H9 (cell line): Measurements from ENCODE around the gene THPO. TPM values are rescaled to one million over a fixed set of nuclear protein-coding genes. Genes with fewer than 3 reads are reported as not detected.

Experiments
- DNase-seq: peaks from one replicate; pipeline ENCODE4 v3.0.0-alpha.2; 2017
- H2AFZ ChIP-seq: one replicate; pipeline ENCODE4 v1.6.1; 2013; ENCODE audit warnings: mild to moderate bottlenecking, low read length, control low read depth, moderate library complexity
- H2AK5ac ChIP-seq: 2 replicates; pipeline ENCODE4 v1.6.1; 2013; ENCODE audit warnings: low read length, control low read depth, mixed read lengths; ENCODE audit not compliant: insufficient read length
- H2BK120ac ChIP-seq: one replicate; pipeline ENCODE4 v1.6.1; 2013; ENCODE audit warnings: low read depth, mild to moderate bottlenecking, low read length, control low read depth, inconsistent platforms; ENCODE audit not compliant: poor library complexity, severe bottlenecking
- H2BK12ac ChIP-seq: 2 replicates; pipeline ENCODE4 v1.6.1; 2013; ENCODE audit warnings: low read length, control low read depth, mixed read lengths, low read depth; ENCODE audit not compliant: insufficient read length
- H2BK15ac ChIP-seq: 2 replicates; pipeline ENCODE4 v1.6.1; 2013; ENCODE audit warnings: low read depth, low read length, control low read depth
- H2BK20ac ChIP-seq: one replicate; pipeline ENCODE4 v1.6.1; 2013; ENCODE audit warnings: low read depth, mild to moderate bottlenecking, low read length, control low read depth, inconsistent platforms; ENCODE audit not compliant: poor library complexity, severe bottlenecking
- H2BK5ac ChIP-seq: 2 replicates; pipeline ENCODE4 v1.6.1; 2013; ENCODE audit warnings: low read length, control low read depth, mixed read lengths; ENCODE audit not compliant: insufficient read length
- H3K14ac ChIP-seq: 2 replicates; pipeline ENCODE4 v1.6.1; 2013; ENCODE audit warnings: low read length, control low read depth; ENCODE audit not compliant: insufficient read depth
- H3K18ac ChIP-seq: 2 replicates; pipeline ENCODE4 v1.6.1; 2013; ENCODE audit warnings: low read depth, mild to moderate bottlenecking, mixed read lengths, low read length, control low read depth; ENCODE audit not compliant: insufficient read length
- H3K23ac ChIP-seq: 2 replicates; pipeline ENCODE4 v1.6.1; 2013; ENCODE audit warnings: low read length, control low read depth, mixed read lengths, low read depth; ENCODE audit not compliant: insufficient read length
- H3K23me2 ChIP-seq: 2 replicates; pipeline ENCODE4 v1.6.1; 2013; ENCODE audit warnings: low read depth, mild to moderate bottlenecking, mixed read lengths, low read length, control low read depth; ENCODE audit not compliant: insufficient read length, poor library complexity, severe bottlenecking
- H3K27ac ChIP-seq: 2 replicates; pipeline ENCODE4 v1.5.1; 2013; ENCODE audit warnings: low read length, control low read depth, mixed read lengths, low read depth; ENCODE audit not compliant: insufficient read length
- H3K27me3 ChIP-seq: 2 replicates; pipeline ENCODE4 v1.6.1; 2013; ENCODE audit warnings: low read length, control low read depth, inconsistent platforms; ENCODE audit not compliant: insufficient read depth
- H3K4ac ChIP-seq: 2 replicates; pipeline ENCODE4 v1.6.1; 2013; ENCODE audit warnings: low read depth, mild to moderate bottlenecking, control low read depth, inconsistent platforms, low read length, moderate library complexity
- H3K4me1 ChIP-seq: 2 replicates; pipeline ENCODE4 v1.6.1; 2013; ENCODE audit warnings: low read length, control low read depth, inconsistent platforms; ENCODE audit not compliant: insufficient read depth
- H3K4me2 ChIP-seq: 2 replicates; pipeline ENCODE4 v1.6.1; 2013; ENCODE audit warnings: low read length, control low read depth, mixed read lengths; ENCODE audit not compliant: insufficient read length, insufficient read depth
- H3K56ac ChIP-seq: 2 replicates; pipeline ENCODE4 v1.6.1; 2013; ENCODE audit warnings: low read depth, mild to moderate bottlenecking, mixed read lengths, low read length, control low read depth; ENCODE audit not compliant: insufficient read length
- H3K79me1 ChIP-seq: 2 replicates; pipeline ENCODE4 v1.6.1; 2013; ENCODE audit warnings: low read depth, mild to moderate bottlenecking, moderate library complexity, low read length, control low read depth, inconsistent platforms; ENCODE audit not compliant: insufficient read depth, poor library complexity, severe bottlenecking
- H3K79me2 ChIP-seq: 2 replicates; pipeline ENCODE4 v1.6.1; 2013; ENCODE audit warnings: low read length, control low read depth, inconsistent platforms; ENCODE audit not compliant: insufficient read depth
- H3K9ac ChIP-seq: 2 replicates; pipeline ENCODE4 v1.6.1; 2013; ENCODE audit warnings: low read length, control low read depth, mixed read lengths; ENCODE audit not compliant: insufficient read length; ENCODE audit errors: extremely low read depth
- H3K9me3 ChIP-seq: one replicate; pipeline ENCODE4 v1.6.1; 2013; ENCODE audit warnings: low read depth, low read length, inconsistent platforms; ENCODE audit not compliant: control insufficient read depth
- H3T11ph ChIP-seq: one replicate; pipeline ENCODE4 v1.6.1; 2013; ENCODE audit warnings: mild to moderate bottlenecking, low read length, control low read depth, inconsistent platforms
- H4K20me1 ChIP-seq: one replicate; pipeline ENCODE4 v1.6.1; 2013; ENCODE audit not compliant: control insufficient read depth, insufficient read length, insufficient read depth
- H4K5ac ChIP-seq: 2 replicates; pipeline ENCODE4 v1.6.1; 2013; ENCODE audit warnings: low read depth, mild to moderate bottlenecking, mixed read lengths, low read length, control low read depth; ENCODE audit not compliant: insufficient read length
- H4K8ac ChIP-seq: replicated peaks from 2 replicates; pipeline ENCODE4 v1.6.1; 2013; ENCODE audit warnings: low read length, control low read depth, mixed read lengths, low read depth; ENCODE audit not compliant: insufficient read length
- H4K91ac ChIP-seq: 2 replicates; pipeline ENCODE4 v1.6.1; 2013; ENCODE audit warnings: low read depth, mild to moderate bottlenecking, moderate library complexity, mixed read lengths, low read length, control low read depth; ENCODE audit not compliant: insufficient read length
- H3K27ac Mint-ChIP-seq, 3 experiments: 2 replicates in 2 of 3; 3 replicates in 1 of 3; pipeline ENCODE4 v1.8.0; 2020 to 2021; ENCODE audit warnings: mixed read lengths in 3 of 3, mild to moderate bottlenecking in 1 of 3, moderate library complexity in 1 of 3
- H3K27me3 Mint-ChIP-seq: 2 replicates; pipeline ENCODE4 v1.8.0; 2021; ENCODE audit warnings: low read depth, mild to moderate bottlenecking, moderate library complexity, mixed read lengths
- H3K36me3 Mint-ChIP-seq, 3 experiments: 2 replicates in 2 of 3; 3 replicates in 1 of 3; pipeline ENCODE4 v1.8.0; 2020 to 2021; ENCODE audit warnings: low read depth in 3 of 3, mixed read lengths in 3 of 3; ENCODE audit not compliant: insufficient read depth in 1 of 3
- H3K4me1 Mint-ChIP-seq, 2 experiments: 2 replicates each; pipeline ENCODE4 v1.8.0; 2020; ENCODE audit warnings: mixed read lengths in 2 of 2
- H3K4me3 Mint-ChIP-seq, 2 experiments: 2 replicates in 1 of 2; 3 replicates in 1 of 2; pipeline ENCODE4 v1.8.0; 2020 to 2021; ENCODE audit warnings: mild to moderate bottlenecking in 2 of 2, mixed read lengths in 2 of 2, moderate library complexity in 1 of 2
- H3K9me3 Mint-ChIP-seq, 2 experiments: 2 replicates in 1 of 2; 3 replicates in 1 of 2; pipeline ENCODE4 v1.8.0; 2020; ENCODE audit warnings: mild to moderate bottlenecking in 2 of 2, mixed read lengths in 2 of 2, moderate library complexity in 1 of 2
- CTCF ChIP-seq: fragments of 200-600 bp; sonication (generic); conservative IDR thresholded peaks from 3 replicates; pipeline ENCODE4 v1.8.0; 2021; ENCODE audit warnings: antibody characterized with exemption, mild to moderate bottlenecking
- WGBS: extraction: QIAGEN DNeasy Blood & Tissue Kit; methylation state at CpG from one replicate; pipeline ENCODE4 v1.1.7; 2013; ENCODE audit warnings: missing lambda C conversion rate, low lambda C conversion rate, mixed read lengths; ENCODE audit not compliant: insufficient read length; ENCODE audit errors: extremely low coverage; 5-methylcytosine and 5-hydroxymethylcytosine counted together
- total RNA-seq: library from RNA; stranded (reverse); gene quantifications from 2 replicates; pipeline ENCODE4 v1.2.1, GENCODE V29; 2021

Gene THPO
- total RNA-seq, 1 experiment from 2014 or later = 0.85 TPM

GRCh38 chr3:184366619-184367289 lies 11.3 kb downstream of the THPO start:
- peaks cover 14% of the 10 kb centered on the region for H3K23me2 ChIP-seq
- H3K79me1 ChIP-seq = no peaks in the 10 kb centered on the region
- DNase-seq = no peak
- no peak overlapping the region for H3K18ac ChIP-seq
- no peak overlapping the region for H3K27ac ChIP-seq
- H2BK20ac ChIP-seq = no peak overlapping the region
- no peaks in the 10 kb centered on the region; the same call in 1 of the 2 replicates for H3K79me2 ChIP-seq
- H3K4me3 Mint-ChIP-seq = no peak overlapping the region
- H3K27me3 Mint-ChIP-seq = no peaks in the 10 kb centered on the region; the same call in 1 of the 2 replicates
- H4K91ac ChIP-seq = no peak overlapping the region
- H2BK15ac ChIP-seq = no peak overlapping the region
- peaks cover 13 to 14% of the 10 kb centered on the region in 2 experiments for H3K4me1 Mint-ChIP-seq
- no peak for TF ChIP-seq CTCF
- H2BK5ac ChIP-seq = no peak overlapping the region
- no peaks in the 10 kb centered on the region for H3K4me1 ChIP-seq
- H2BK12ac ChIP-seq = no peak overlapping the region
- H4K8ac ChIP-seq = no peak overlapping the region
- no peak overlapping the region for H2BK120ac ChIP-seq
- H2AK5ac ChIP-seq = no peak overlapping the region
- no peak overlapping the region for H3K4ac ChIP-seq
- H3K27ac Mint-ChIP-seq = no peak overlapping the region
- no peak overlapping the region for H3K56ac ChIP-seq
- H3K4me2 ChIP-seq = no peak overlapping the region
- peaks cover 2% of the 10 kb centered on the region for H4K20me1 ChIP-seq
- H3T11ph ChIP-seq = no peak overlapping the region
- H3K27me3 ChIP-seq = no peaks in the 10 kb centered on the region
- H3K36me3 Mint-ChIP-seq = peaks cover 38 to 65% (median 58%) of the 10 kb centered on the region in 3 experiments
- no peaks in the 10 kb centered on the region for H3K9me3 ChIP-seq
- no peak overlapping the region for H3K23ac ChIP-seq
- H3K14ac ChIP-seq = no peak overlapping the region
- H3K9me3 Mint-ChIP-seq = no peaks in the 10 kb centered on the region
- WGBS = no CpG with 5 or more reads among the region's 5 CpGs
- no peak overlapping the region for H3K9ac ChIP-seq
- H2AFZ ChIP-seq = no peak overlapping the region
- H4K5ac ChIP-seq = no peak overlapping the region
